Hippocampal formation (tissue), 2 donors: ENCODE measurements around the gene DPP10.
A peak's percentile ranks its signal among the peaks of the same experiment; 100 is the strongest.
"Not testable (repeated sequence)": the region's sequence is repeated elsewhere in the genome, so short reads cannot be mapped to it uniquely, and the experiment has no call there.

Source experiments
- DNase-seq, 2 donors: peaks; one replicate each; lab custom pipeline; 2025; lab: John Stamatoyannopoulos, UW

The DPP10 gene

GRCh38 chr2:114442510-114442909 lies at the start of gene DPP10:
DPP10 (plus strand) TSS chr2:114442641.
- peak in 1 of 2 donors; percentile 5 for DNase-seq

GRCh38 chr2:114400890-114401289 lies 41.6 kb upstream of the DPP10 start:
- DNase-seq, result no peak

- DNase-seq, result no peak
Measured at GRCh38 chr2:114405247-114406116, 37.0 kb upstream of the DPP10 start.

- no peak for DNase-seq
Measured at GRCh38 chr2:114406347-114406746, 36.1 kb upstream of the DPP10 start.

- DNase-seq, result not testable (repeated sequence)
Measured at GRCh38 chr2:114407353-114407752, 35.1 kb upstream of the DPP10 start.

GRCh38 chr2:114421781-114422180 lies 20.7 kb upstream of the DPP10 start:
- DNase-seq, result no peak

- no peak for DNase-seq
Measured at GRCh38 chr2:114424699-114425098, 17.7 kb upstream of the DPP10 start.

- DNase-seq, result no peak
Measured at GRCh38 chr2:114426756-114427155, 15.7 kb upstream of the DPP10 start.

- no peak for DNase-seq
Measured at GRCh38 chr2:114436329-114436728, 6.1 kb upstream of the DPP10 start.

GRCh38 chr2:114446571-114446970 lies 4.1 kb downstream of the DPP10 start:
- DNase-seq, result no peak

- DNase-seq, result no peak
Measured at GRCh38 chr2:114450639-114451038, 8.2 kb downstream of the DPP10 start.

GRCh38 chr2:114456566-114456965 lies 14.1 kb downstream of the DPP10 start:
- no peak for DNase-seq

- DNase-seq, result no peak
Measured at GRCh38 chr2:114457956-114458355, 15.5 kb downstream of the DPP10 start.

- peak; percentile 1 to 32 for DNase-seq
Measured at GRCh38 chr2:114461116-114461515, 18.7 kb downstream of the DPP10 start.

GRCh38 chr2:114464961-114465706 lies 22.7 kb downstream of the DPP10 start:
- DNase-seq, result no peak

GRCh38 chr2:114468343-114468742 lies 25.9 kb downstream of the DPP10 start:
- DNase-seq, result no peak

GRCh38 chr2:114472246-114472645 lies 29.8 kb downstream of the DPP10 start:
- no peak for DNase-seq

- DNase-seq, result no peak
Measured at GRCh38 chr2:114472726-114473125, 30.3 kb downstream of the DPP10 start.

- no peak for DNase-seq
Measured at GRCh38 chr2:114488841-114489530, 46.5 kb downstream of the DPP10 start.

- DNase-seq, result no peak
Measured at GRCh38 chr2:114495046-114495445, 52.6 kb downstream of the DPP10 start.

- DNase-seq, result no peak
Measured at GRCh38 chr2:114496959-114497358, 54.5 kb downstream of the DPP10 start.

GRCh38 chr2:114499101-114499500 lies 56.7 kb downstream of the DPP10 start:
- no peak for DNase-seq
